Mesodermal cell (in vitro differentiated cells): ENCODE results near the gene LIMCH1.

ENCODE experiments used
- H3K27ac ChIP-seq: 2 replicates; pipeline ENCODE4 v1.7.0; 2013; ENCODE audit warnings: mild to moderate bottlenecking, low read depth, low read length, moderate library complexity; ENCODE audit not compliant: severe bottlenecking
- H3K36me3 ChIP-seq: 2 replicates; pipeline ENCODE4 v1.7.1; 2013; ENCODE audit warnings: mild to moderate bottlenecking, low read length, moderate library complexity; ENCODE audit not compliant: control insufficient read depth, insufficient read depth
- H3K4me1 ChIP-seq: one replicate; pipeline ENCODE4 v1.7.1; 2013; ENCODE audit warnings: mild to moderate bottlenecking, low read length; ENCODE audit not compliant: insufficient read depth, control insufficient read depth, poor library complexity, severe bottlenecking
- H3K4me3 ChIP-seq: 2 replicates; pipeline ENCODE4 v1.7.0; 2013; ENCODE audit warnings: low read length, control low read depth, mild to moderate bottlenecking; ENCODE audit not compliant: insufficient read depth, poor library complexity, severe bottlenecking; ENCODE audit errors: extremely low read depth
- H3K9me3 ChIP-seq: 2 replicates; pipeline ENCODE4 v1.7.1; 2013; ENCODE audit warnings: mild to moderate bottlenecking, low read length, moderate library complexity; ENCODE audit not compliant: control insufficient read depth
- WGBS, 2 experiments: methylation state at CpG; one replicate each; pipeline ENCODE4 v1.1.5; 2013; ENCODE audit warnings: missing lambda C conversion rate in 2 of 2; ENCODE audit not compliant: insufficient coverage in 2 of 2; 5-methylcytosine and 5-hydroxymethylcytosine counted together

Gene LIMCH1

DNA sequence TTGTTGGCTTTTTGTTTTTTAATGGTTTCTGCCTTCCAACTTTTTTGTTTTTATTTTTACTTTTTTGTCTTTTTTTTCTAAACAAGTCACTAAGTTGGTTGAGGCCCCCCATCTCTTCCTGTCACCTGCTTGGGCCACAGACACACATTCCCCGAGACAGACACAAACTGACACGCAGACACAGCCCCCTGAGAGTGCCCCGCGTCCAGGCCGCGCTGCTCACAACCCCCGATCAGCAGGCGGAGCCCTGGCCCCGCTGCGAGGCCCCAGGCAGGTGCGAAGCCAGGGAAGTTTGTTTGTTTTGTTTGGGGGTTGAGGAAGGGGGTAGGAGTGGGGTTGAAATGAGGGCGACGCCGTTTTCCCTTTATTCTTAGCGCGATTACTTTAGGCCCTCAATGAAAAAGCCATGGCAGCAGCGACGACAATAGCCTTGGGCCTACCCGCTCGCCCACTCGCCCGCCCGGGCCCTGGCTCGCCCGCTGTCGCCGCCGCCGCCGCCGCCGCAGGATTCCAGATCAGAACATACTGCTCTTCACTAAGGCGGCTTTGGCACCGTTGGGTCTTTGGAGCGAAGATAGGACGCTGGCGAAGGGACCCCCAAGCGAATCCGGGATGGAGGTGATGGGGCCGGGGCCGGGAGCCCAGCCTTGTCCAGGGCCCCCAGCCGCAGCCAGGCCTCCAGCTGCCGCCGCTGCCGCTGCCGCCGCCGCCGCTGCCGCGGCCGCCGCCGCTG is 207.5 kb downstream of the LIMCH1 start:
- Histone ChIP-seq H3K27ac (no peak overlapping the region), H3K4me3 (no peak overlapping the region), H3K9me3 (peaks cover 6% of the 10 kb centered on the region), H3K4me1 (no peaks in the 10 kb centered on the region), H3K36me3 (no peaks in the 10 kb centered on the region)
- 1 to 2% methylated on average over 34 to 39 of the region's 54 CpGs for WGBS, 2 experiments

DNA sequence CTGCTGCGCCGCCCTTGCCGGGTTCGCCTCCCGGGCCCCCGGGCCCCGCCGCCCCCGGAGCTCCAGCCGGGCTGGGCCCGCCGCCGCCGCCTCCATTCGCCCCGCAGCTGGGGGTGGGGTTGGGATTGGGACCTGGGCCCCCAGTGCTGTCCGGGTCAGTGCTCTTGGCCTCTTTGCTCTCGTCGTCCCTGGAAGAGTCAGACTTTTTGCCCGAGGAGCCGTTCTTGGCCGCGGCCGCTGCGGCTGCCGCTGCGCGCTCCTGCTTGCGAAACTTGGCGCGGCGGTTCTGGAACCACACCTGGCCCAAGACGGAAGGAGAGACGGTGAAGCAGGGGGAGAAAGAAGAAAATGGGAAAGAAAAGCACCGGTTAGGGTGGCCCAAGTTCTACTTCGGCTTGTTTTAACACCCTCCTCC is 208.1 kb downstream of the LIMCH1 start:
- Histone ChIP-seq H3K9me3 (peaks cover 6% of the 10 kb centered on the region), H3K36me3 (no peaks in the 10 kb centered on the region), H3K27ac (no peak overlapping the region), H3K4me1 (no peaks in the 10 kb centered on the region), H3K4me3 (no peak overlapping the region)
- WGBS, 2 experiments = 2 to 3% methylated on average over 13 to 16 of the region's 36 CpGs

DNA sequence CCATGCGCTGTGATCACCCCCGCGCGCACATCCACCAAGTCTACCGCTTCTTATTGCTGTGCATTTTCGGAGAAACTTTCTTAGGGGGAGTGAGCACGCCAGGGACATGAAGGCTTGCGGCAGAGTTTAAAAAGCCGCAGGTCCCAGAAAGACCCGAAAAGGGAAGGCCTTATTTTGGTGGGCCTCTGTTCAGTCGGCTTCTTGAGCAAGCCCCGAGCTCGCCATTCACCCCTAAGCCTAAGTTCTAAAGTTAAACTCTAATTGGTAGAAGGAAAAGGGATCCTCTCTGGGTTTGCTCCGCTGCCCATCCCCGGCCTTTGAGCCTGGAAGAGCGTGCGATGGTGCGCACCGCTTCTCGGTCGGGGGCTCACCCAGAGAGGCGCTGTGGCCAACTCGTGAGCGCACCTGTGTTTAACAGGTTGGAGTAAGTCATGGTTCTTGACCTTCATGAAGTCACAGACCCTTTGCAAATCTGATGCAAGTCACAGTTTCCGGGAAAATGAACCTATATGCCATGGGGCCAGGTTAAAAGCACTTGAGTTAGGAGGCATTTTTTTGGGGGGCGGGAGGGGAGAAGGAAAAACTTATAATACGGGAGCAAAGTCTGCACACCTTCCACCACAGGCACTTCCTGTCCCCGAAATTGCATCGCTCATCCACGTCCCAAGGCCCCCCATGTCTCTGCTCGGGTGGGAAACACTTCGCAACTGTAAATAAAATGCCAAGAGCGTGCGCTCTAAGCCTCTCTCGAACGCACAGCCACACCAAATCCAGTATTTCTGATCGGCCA is 208.7 kb downstream of the LIMCH1 start:
- Histone ChIP-seq H3K4me1 (no peaks in the 10 kb centered on the region), H3K27ac (no peak overlapping the region), H3K36me3 (no peaks in the 10 kb centered on the region), H3K4me3 (no peak overlapping the region), H3K9me3 (peaks cover 6% of the 10 kb centered on the region)
- 2 to 4% methylated on average over 25 to 27 of the region's 37 CpGs for WGBS, 2 experiments

DNA sequence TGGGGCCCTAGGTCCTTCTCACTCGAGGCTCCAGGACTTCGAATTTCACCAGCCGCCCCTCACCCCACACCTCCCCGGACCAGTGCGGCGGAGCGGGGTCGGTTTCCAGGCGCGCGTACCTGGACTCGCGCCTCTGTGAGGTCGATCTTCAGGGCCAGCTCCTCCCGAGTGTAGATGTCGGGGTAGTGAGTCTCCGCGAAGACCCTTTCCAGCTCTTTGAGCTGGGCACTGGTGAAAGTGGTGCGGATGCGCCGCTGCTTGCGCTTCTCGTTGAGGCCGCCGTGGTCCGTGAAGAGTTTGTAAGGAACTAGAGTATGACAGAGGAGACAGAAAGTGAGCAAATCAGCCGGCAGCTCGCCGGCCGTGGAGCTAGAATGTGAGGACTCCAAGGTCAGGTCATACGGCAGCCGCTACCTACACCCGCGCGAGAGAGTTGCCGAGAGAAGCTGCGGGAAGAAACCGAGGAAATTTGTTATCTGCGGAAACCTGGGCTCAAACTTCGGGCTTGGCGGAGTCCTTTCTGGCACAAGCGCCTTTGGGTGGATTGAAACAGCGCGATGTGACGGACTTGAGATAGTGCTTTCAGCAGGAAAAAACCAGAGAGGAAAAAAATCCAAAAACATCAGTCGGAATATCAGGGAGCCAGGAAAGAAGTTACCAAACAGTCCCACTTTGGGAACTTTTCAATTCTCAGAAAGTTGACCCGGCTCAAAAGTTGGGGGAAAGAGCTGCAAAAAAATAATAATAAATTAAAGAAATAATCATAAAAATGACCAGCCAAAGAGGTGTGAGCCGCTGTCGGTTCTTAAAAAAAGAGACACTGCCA is 209.5 kb downstream of the LIMCH1 start:
- H3K9me3 ChIP-seq = peaks cover 6% of the 10 kb centered on the region
- no peaks in the 10 kb centered on the region for H3K36me3 ChIP-seq
- H3K4me1 ChIP-seq = no peaks in the 10 kb centered on the region
- H3K4me3 ChIP-seq = no peak overlapping the region
- WGBS, 2 experiments = 1 to 3% methylated on average over 29 to 33 of the region's 49 CpGs
- no peak overlapping the region for H3K27ac ChIP-seq

DNA sequence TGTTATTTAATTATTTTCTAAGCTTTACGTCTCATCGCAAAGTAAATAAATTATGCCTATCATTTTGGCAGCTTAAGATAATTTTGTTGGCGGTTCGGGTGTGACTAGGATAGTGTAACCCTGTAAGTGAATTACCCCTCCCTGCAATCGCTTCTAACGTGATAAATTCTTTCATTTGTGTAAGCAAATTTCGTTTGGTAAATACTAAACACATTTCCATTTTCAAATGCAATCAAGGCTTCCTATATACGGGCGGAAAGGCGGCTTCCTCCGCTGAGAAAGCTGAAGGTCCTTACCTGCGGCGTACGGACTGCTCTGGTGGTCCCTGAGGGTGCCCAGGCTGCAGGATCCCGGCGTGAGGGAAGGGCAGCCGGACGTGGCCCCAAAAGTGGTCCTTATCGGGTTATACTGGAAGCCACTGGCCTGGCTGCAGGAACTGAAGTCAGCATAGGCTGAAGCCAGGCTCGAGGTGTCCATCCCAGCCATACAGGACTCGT is 210.2 kb downstream of the LIMCH1 start:
- 1 to 2% methylated on average over 12 to 14 of the region's 21 CpGs for WGBS, 2 experiments
- H3K9me3 ChIP-seq = peaks cover 6% of the 10 kb centered on the region
- no peaks in the 10 kb centered on the region for H3K36me3 ChIP-seq
- H3K4me1 ChIP-seq = no peaks in the 10 kb centered on the region
- H3K27ac ChIP-seq = no peak overlapping the region
- no peak overlapping the region for H3K4me3 ChIP-seq

DNA sequence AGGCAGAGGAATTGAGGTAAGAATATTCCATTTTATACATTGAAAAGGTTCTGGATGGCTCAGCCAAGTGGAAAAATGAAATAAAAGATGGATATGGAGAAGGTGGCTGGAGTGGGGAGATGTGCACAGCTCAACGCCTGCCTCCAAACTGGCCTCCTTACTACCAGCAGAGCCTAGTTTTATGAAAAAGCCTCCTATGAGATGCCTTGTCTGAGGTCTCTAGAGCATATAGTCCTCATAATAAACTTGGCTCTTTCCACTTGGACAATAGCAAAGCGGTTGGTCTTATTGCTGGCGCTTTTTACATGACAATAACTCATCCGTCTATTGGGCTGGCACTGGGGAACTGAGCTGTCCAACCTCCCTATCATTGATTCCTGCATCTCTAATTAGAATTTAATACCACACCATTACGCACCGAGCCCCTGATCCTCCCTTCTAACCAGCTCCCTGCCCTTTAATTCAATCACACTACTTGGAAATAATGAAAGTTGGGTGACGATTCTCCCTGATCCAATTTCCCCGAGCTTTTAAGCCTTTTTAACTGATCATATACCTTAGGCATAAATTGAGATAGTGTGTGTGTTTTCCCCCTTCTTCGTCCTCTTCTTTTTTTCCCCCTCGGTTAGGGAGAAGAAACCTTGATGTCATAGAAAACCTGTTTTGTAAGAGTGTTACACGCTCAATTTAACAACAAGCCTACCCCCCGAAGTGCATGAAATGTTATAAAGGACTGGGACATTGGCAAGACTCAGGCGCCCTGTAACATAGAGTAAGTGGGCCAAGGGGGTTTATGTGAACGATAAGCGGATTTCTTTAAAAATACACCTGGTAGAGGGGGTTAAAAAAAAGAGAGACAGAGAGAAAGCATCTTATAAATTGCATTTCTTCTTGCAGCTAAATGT is 210.9 kb downstream of the LIMCH1 start, which contains the start of gene PHOX2B:
PHOX2B (minus strand) TSS at position 155 of the 905 bp plus-strand sequence; CDS start at position 40, 115 bp downstream.
- H3K36me3 ChIP-seq = no peaks in the 10 kb centered on the region
- peaks cover 6% of the 10 kb centered on the region for H3K9me3 ChIP-seq
- no peaks in the 10 kb centered on the region for H3K4me1 ChIP-seq
- 3 to 8% methylated on average over 5 to 7 of the region's 15 CpGs for WGBS, 2 experiments
- H3K4me3 ChIP-seq = no peak within 1 kb of the TSS
- H3K27ac ChIP-seq = no peak within 1 kb of the TSS

DNA sequence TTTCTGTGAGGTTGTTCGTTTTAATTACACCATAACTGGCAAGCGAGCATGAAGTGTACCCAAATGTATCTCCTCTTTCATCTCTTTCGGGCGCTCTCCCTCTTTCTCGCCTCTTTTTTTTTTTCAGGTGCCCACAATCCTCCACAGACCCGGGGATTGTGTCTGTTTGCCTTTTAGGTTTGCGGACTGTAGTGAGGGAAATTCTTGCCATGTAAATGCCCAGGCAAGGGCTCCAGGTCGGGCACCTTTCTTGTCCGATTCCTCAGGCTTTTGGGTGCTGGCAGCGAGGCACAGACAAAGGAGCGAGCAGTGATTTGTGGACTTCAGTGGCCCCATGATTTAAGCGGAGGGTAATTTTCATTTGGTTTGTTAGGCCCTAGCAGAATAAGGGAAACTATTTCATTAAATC is 211.7 kb downstream of the LIMCH1 start:
- H3K4me1 ChIP-seq = no peaks in the 10 kb centered on the region
- H3K9me3 ChIP-seq = peaks cover 6% of the 10 kb centered on the region
- no peaks in the 10 kb centered on the region for H3K36me3 ChIP-seq
- no peak overlapping the region for H3K27ac ChIP-seq
- H3K4me3 ChIP-seq = no peak overlapping the region
- WGBS, 2 experiments = 2 to 9% methylated on average over 4 to 8 of the region's 12 CpGs
